NOMO-1 treated with DMSO at 0.1 percent for 48 hours (cell line): ENCODE results near the gene KLHL18.

Experiments
- DNase-seq: peaks from one replicate; lab custom pipeline; 2025; ENCODE audit not compliant: unreplicated experiment; lab: John Stamatoyannopoulos, UW

KLHL18 gene

DNA sequence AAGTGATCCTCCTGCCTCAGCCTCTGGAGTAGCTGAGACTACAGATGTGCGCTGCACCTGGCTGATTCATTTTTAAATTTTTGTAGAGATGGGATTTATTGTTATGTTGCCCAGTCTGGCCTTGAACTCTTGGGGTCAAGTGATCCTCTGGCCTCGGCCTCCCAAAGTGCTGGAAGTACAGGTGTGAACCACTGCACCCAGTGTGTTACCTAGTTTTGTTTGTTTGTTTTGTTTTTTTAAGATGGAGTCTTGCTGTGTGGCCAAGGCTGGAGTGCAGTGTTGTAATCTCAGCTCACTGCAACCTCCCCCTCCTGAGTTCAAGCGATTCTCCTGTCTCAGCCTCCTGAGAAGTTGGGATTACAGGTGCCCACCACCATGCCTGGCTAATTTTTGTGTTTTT is 110.2 kb downstream of the KLHL18 start:
- DNase-seq = no peak

DNA sequence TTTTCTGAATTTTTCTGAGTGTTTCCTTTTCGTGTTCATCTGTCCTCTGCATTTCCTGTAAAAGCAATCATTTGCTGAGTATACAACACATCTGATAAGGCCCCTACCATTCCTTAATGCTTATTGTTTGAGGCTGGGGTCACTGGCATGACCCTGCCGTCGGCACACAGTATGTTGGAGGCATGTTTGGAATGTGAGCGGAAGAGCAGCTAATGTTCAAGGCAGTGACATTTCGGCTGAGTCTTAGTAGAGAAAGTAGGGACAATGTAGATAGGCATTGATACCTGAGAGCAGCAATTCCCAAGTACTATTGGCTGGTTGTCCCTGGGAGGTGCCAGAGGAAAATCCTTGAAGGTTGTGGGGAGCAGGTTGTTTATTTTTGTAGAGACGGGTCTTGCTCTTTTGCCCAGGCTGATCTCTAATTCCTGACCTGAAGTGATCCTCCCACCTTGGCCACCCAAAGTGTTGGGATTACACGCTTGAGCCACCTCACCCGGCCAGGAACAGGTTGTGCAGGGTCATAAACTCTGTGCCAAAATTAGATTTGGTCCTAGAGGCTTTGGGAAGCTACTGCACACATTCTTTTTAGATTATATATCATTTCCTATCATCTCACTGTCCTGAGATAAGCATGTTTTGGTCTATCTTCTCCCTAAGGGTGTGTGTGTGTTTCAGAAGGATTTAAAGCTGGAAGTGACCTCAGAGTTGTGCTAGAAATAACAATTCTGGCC is 111.6 kb downstream of the KLHL18 start:
- DNase-seq = no peak

DNA sequence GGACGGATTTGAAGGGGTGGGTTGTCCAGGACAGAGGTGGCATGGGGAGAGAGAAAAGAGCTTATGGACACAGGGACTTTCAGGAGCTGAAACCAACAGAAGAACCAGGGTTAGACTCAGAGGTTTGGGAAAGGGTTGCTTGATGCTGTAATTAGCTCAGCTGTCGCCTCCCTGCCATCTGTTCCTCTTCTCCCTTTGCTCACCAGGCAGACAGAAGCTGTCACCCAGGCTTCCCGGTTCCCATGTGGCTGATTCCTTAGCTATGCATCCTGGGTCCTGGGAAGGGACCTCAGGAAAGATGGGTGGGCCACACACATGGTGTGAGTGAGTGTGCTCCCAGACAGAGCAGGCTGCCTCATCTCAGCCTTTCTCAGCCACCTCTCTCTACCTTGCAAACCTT is 112.1 kb downstream of the KLHL18 start:
- DNase-seq = no peak
